ENCODE measurements around the gene PAX5. TPM values are rescaled to one million over a fixed set of nuclear protein-coding genes. Genes with fewer than 3 reads are reported as not detected.

Gene PAX5
- total and polyA plus RNA-seq, 2 of the 13 experiments (the other 11 are each of a cell fraction or from before 2014, with no cell fraction given): not detected

DNA sequence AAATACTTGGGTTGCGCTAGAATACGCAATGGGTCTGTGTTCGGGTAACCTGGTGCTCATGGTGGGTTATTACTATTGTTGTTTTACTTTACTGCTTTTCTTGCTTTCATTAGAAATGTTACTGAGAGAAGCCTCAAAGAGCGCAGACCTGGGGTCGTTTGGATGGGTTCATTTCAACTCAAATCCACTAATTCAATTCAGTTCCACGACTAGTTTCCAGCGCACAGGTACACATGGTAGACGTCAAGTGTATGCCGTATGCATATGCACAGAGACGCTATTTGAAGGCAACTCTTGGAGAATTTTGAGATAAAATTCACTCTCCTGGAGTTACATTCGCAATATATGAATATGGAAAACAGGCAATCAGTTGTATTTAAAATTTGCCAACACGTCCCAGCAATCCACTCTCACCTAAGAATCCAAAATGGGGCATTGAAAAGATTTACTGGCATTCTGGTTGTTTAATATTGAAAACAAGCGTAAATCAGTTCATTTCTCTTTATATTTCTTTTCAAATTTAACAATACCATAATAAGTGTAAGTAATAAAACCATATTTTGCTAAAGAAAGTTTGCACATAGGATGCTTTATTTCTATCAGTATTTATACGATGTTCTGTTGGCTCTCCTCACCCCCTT is 4.4 kb upstream of the PAX5 start:
- H3K27me3 ChIP-seq (ENCODE audit: control insufficient read depth in 1 of 2, insufficient read depth in 2 of 2, low read length in 2 of 2): peaks cover 6 to 57% of the 10 kb centered on the region in 2 experiments
- no peak overlapping the region for H3K27ac ChIP-seq (ENCODE audit: extremely low read length, insufficient read depth, low read length)
- DNase-seq (ENCODE audit: low spot score): no peak
- intact Hi-C loops (cut with micrococcal nuclease; ENCODE audit: unreplicated experiment) (no loop called here), in situ Hi-C loops (cut with HindIII; ENCODE audit: extremely low pct_ligation_motif_present, low pct_unique_long_range_greater_than_20kb) (no loop called here)
- H3K79me2 ChIP-seq (ENCODE audit: insufficient read depth, low read length): no peaks in the 10 kb centered on the region
- H3K36me3 ChIP-seq (replicated peaks in 1 of 2; ENCODE audit: control insufficient read depth in 1 of 2, insufficient read depth in 2 of 2, low read length in 2 of 2): no peaks in the 10 kb centered on the region
- H3K4me1 ChIP-seq (ENCODE audit: insufficient read depth, low read length): peaks cover 19% of the 10 kb centered on the region
- no peak overlapping the region for H3K4me3 ChIP-seq (replicated peaks in 1 of 3; ENCODE audit: insufficient read depth in 1 of 3, low read depth in 2 of 3, low read length in 3 of 3)
- 66% methylated on average over 14 of the region's 14 CpGs for WGBS (ENCODE audit: low lambda C conversion rate)
- H3K9ac ChIP-seq (ENCODE audit: insufficient read depth, low read depth, low read length): no peak overlapping the region
- H2AFZ ChIP-seq (ENCODE audit: low read length): no peak overlapping the region
- no TSS peak for BruUV-seq (replicated peaks)
- no peak for FAIRE-seq
- H4K20me1 ChIP-seq (ENCODE audit: insufficient read depth, low read length): no peaks in the 10 kb centered on the region
- no peaks in the 10 kb centered on the region for H3K9me3 ChIP-seq (ENCODE audit: low read length)
- CTCF ChIA-PET (ENCODE audit: low intra/inter-chr PET ratio, low total read pairs): no interaction called here
- no peak overlapping the region for H3K4me2 ChIP-seq (ENCODE audit: low read depth, low read length)
- ATAC-seq: no peak
- POLR2A ChIA-PET: no interaction called here
- TF ChIP-seq ZFP36 (IDR thresholded peaks at IDR 0.05; ENCODE audit: borderline replicate concordance, low read depth, low read length, partially characterized antibody) (no peak), SOX5 (CRISPR knock-in tag; IDR thresholded peaks at IDR 0.05; ENCODE audit: borderline replicate concordance) (no peak), ZNF232 (CRISPR knock-in tag; IDR thresholded peaks at IDR 0.05; ENCODE audit: borderline replicate concordance) (no peak), ZBTB20 (CRISPR knock-in tag; IDR thresholded peaks at IDR 0.05; ENCODE audit: borderline replicate concordance, low read depth) (no peak), NR2F1 (CRISPR knock-in tag; IDR thresholded peaks at IDR 0.05) (no peak), MAF1 (CRISPR knock-in tag; IDR thresholded peaks at IDR 0.05; ENCODE audit: borderline replicate concordance) (no peak), HIVEP1 (CRISPR knock-in tag; IDR thresholded peaks at IDR 0.05) (no peak), ZNF549 (CRISPR knock-in tag; IDR thresholded peaks at IDR 0.05) (no peak), CREB1 (IDR thresholded peaks at IDR 0.05) (no peak), CREB1 (CRISPR knock-in tag; IDR thresholded peaks at IDR 0.05) (no peak), EP300 (IDR thresholded peaks at IDR 0.05; ENCODE audit: low read depth in 2 of 2, low read length in 2 of 2) (no peak), EP300 (CRISPR knock-in tag; IDR thresholded peaks at IDR 0.05; ENCODE audit: borderline replicate concordance) (no peak)
- TF ChIP-seq, protein P1, sequence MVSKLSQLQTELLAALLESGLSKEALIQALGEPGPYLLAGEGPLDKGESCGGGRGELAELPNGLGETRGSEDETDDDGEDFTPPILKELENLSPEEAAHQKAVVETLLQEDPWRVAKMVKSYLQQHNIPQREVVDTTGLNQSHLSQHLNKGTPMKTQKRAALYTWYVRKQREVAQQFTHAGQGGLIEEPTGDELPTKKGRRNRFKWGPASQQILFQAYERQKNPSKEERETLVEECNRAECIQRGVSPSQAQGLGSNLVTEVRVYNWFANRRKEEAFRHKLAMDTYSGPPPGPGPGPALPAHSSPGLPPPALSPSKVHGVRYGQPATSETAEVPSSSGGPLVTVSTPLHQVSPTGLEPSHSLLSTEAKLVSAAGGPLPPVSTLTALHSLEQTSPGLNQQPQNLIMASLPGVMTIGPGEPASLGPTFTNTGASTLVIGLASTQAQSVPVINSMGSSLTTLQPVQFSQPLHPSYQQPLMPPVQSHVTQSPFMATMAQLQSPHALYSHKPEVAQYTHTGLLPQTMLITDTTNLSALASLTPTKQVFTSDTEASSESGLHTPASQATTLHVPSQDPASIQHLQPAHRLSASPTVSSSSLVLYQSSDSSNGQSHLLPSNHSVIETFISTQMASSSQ (IDR thresholded peaks at IDR 0.05; ENCODE audit: low read depth): no peak
- TF ChIP-seq, protein P1 (CRISPR knock-in tag; IDR thresholded peaks at IDR 0.05; ENCODE audit: borderline replicate concordance): no peak
- TF ChIP-seq, protein P2, sequence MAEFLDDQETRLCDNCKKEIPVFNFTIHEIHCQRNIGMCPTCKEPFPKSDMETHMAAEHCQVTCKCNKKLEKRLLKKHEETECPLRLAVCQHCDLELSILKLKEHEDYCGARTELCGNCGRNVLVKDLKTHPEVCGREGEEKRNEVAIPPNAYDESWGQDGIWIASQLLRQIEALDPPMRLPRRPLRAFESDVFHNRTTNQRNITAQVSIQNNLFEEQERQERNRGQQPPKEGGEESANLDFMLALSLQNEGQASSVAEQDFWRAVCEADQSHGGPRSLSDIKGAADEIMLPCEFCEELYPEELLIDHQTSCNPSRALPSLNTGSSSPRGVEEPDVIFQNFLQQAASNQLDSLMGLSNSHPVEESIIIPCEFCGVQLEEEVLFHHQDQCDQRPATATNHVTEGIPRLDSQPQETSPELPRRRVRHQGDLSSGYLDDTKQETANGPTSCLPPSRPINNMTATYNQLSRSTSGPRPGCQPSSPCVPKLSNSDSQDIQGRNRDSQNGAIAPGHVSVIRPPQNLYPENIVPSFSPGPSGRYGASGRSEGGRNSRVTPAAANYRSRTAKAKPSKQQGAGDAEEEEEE (CRISPR knock-in tag; IDR thresholded peaks at IDR 0.05; ENCODE audit: borderline replicate concordance): no peak
- TF ChIP-seq, protein P3, sequence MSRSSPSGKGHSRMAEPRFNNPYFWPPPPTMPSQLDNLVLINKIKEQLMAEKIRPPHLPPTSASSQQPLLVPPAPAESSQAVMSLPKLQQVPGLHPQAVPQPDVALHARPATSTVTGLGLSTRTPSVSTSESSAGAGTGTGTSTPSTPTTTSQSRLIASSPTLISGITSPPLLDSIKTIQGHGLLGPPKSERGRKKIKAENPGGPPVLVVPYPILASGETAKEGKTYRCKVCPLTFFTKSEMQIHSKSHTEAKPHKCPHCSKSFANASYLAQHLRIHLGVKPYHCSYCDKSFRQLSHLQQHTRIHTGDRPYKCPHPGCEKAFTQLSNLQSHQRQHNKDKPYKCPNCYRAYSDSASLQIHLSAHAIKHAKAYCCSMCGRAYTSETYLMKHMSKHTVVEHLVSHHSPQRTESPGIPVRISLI (CRISPR knock-in tag; IDR thresholded peaks at IDR 0.05; ENCODE audit: borderline replicate concordance): no peak
- TF ChIP-seq, protein P4, sequence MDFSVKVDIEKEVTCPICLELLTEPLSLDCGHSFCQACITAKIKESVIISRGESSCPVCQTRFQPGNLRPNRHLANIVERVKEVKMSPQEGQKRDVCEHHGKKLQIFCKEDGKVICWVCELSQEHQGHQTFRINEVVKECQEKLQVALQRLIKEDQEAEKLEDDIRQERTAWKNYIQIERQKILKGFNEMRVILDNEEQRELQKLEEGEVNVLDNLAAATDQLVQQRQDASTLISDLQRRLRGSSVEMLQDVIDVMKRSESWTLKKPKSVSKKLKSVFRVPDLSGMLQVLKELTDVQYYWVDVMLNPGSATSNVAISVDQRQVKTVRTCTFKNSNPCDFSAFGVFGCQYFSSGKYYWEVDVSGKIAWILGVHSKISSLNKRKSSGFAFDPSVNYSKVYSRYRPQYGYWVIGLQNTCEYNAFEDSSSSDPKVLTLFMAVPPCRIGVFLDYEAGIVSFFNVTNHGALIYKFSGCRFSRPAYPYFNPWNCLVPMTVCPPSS (IDR thresholded peaks at IDR 0.05): no peak

All from HepG2 (cell line).